ENCODE results near the gene TOGARAM2. TPM values are rescaled to one million over a fixed set of nuclear protein-coding genes. Genes with fewer than 3 reads are reported as not detected.

TOGARAM2 gene
- total RNA-seq, 2 donors from 2014 or later = 0.49 to 2.4 TPM

DNA sequence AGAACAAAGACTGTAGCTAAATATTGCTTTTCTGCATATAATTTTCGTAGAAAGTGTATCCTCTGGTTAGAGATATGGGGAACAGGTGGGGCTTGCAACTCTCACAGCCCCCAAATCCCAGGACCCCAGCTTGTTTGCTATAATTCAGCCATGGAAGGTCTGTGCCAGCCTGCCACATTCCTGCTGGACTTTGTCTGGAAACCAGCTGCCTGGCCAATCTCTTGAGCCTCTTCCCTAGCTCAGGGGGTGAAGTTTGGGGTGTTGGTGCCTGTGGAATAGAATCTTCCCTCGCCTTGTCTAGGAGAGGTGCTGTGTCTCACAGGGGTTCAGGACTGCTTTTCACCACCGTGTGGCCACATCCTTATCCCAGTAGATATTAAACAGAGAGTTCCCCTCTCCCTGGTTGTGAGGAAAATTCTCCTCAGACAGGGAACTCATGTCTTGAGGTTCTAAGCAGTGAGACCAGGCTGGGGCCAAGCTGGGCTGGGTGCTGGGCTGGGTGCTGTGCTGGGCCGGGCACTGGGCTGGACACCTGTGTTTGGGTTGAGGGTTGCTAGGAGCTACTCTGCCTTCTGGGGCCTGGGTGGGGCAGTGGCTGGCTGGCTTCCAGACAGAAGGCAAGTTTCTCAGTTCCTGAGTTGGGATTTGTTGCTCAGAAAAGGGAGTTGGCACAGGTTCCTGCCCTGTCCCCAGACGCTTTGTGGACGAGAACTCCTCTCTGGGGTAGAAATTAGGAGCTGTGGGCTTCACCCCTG is 12.3 kb downstream of the TOGARAM2 start:
- ATAC-seq (ENCODE audit: insufficient number of reproducible peaks, low FRiP score, low read depth) = no peak
- no peaks in the 10 kb centered on the region for H3K36me3 ChIP-seq
- peaks cover 0 to 15% of the 10 kb centered on the region in 2 donors for H3K4me1 ChIP-seq (ENCODE audit: control insufficient read depth in 1 of 2, low read depth in 2 of 2)
- no peaks in the 10 kb centered on the region for H3K27me3 ChIP-seq (replicated peaks; ENCODE audit: insufficient read depth)
- no peak overlapping the region for H3K27ac ChIP-seq
- H3K9me3 ChIP-seq = no peaks in the 10 kb centered on the region
- H3K4me3 ChIP-seq = no peak overlapping the region
- no peak for TF ChIP-seq CTCF (IDR thresholded peaks at IDR 0.05)
- DNase-seq (ENCODE audit: low spot score) = no peak

- Histone ChIP-seq H3K4me3 (no peak overlapping the region), H3K9me3 (no peaks in the 10 kb centered on the region), H3K4me1 (ENCODE audit: control insufficient read depth in 1 of 2, low read depth in 2 of 2) (peaks cover 0 to 15% of the 10 kb centered on the region in 2 donors), H3K36me3 (no peaks in the 10 kb centered on the region), H3K27me3 (replicated peaks; ENCODE audit: insufficient read depth) (no peaks in the 10 kb centered on the region), H3K27ac (no peak overlapping the region)
- ATAC-seq (ENCODE audit: insufficient number of reproducible peaks, low FRiP score, low read depth) (no peak), DNase-seq (ENCODE audit: low spot score) (no peak)
- TF ChIP-seq CTCF (IDR thresholded peaks at IDR 0.05) = no peak
These were observed 13.0 kb downstream of the TOGARAM2 start for GRCh38 chr2:28994074-28994473.

DNA sequence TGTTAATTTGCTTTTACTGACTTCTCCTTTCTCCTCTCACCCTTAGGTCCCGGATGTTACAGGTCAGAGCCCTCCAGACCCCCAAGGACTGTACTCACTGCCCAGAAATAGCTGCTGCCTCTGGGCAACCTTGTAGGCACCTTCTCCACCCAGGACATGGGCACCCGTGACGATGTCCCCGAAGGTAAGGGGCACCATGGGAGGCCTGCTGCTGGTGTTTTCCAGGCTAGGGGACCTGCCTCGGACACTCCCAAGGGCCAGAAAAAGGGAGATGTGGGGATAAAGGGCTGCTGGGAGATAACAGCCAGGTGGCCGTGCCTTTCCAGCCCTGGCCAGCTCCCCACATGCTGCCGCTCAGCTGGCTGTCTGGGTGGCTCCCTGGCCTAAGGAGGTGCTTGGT is 13.6 kb downstream of the TOGARAM2 start:
- ATAC-seq (ENCODE audit: insufficient number of reproducible peaks, low FRiP score, low read depth) = no peak
- no peak for TF ChIP-seq CTCF (IDR thresholded peaks at IDR 0.05)
- no peak overlapping the region for H3K27ac ChIP-seq
- H3K36me3 ChIP-seq = no peaks in the 10 kb centered on the region
- no peaks in the 10 kb centered on the region for H3K9me3 ChIP-seq
- no peaks in the 10 kb centered on the region for H3K27me3 ChIP-seq (replicated peaks; ENCODE audit: insufficient read depth)
- peaks cover 0 to 15% of the 10 kb centered on the region in 2 donors for H3K4me1 ChIP-seq (ENCODE audit: control insufficient read depth in 1 of 2, low read depth in 2 of 2)
- no peak overlapping the region for H3K4me3 ChIP-seq
- no peak for DNase-seq (ENCODE audit: low spot score)

- ATAC-seq (ENCODE audit: insufficient number of reproducible peaks, low FRiP score, low read depth) = no peak
- Histone ChIP-seq H3K27me3 (replicated peaks; ENCODE audit: insufficient read depth) (no peaks in the 10 kb centered on the region), H3K9me3 (no peaks in the 10 kb centered on the region), H3K4me3 (no peak overlapping the region), H3K27ac (no peak overlapping the region), H3K4me1 (ENCODE audit: control insufficient read depth in 1 of 2, low read depth in 2 of 2) (peaks cover 0 to 8% of the 10 kb centered on the region in 2 donors), H3K36me3 (no peaks in the 10 kb centered on the region)
- no peak for DNase-seq (ENCODE audit: low spot score)
- no peak for TF ChIP-seq CTCF (IDR thresholded peaks at IDR 0.05)
These were observed 15.0 kb downstream of the TOGARAM2 start for GRCh38 chr2:28995765-28996750.

DNA sequence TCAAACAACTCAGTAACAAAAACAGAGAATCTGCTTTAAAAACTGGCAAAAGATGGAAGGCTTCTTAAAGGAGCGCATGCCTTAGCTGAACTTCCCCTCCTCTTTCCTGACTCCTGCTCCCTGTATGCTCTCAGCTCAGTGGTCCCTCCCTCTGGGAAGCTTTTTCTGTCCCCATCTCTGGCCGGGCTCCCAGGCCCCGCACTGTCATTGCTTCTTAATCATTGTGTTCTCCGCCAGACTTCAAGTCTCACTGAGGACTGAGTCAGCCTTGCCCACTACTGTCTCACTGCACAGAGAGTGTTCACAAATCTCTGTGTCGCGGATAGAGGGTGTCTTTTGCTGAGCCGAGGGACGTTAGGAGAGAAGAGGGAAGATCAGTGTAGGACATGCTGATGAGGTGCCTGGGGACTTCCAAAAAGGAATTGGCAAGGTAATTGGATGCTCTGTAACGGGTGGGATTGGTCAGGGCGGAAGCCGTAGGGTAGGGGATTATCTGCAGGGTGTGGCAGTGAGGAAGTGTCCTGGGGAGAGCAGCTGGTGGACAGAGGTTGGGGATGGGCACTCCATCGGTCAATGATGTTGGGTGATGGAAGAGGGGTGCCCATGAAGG is 16.2 kb downstream of the TOGARAM2 start:
- H3K27me3 ChIP-seq (replicated peaks; ENCODE audit: insufficient read depth) = no peaks in the 10 kb centered on the region
- no peaks in the 10 kb centered on the region for H3K4me1 ChIP-seq (ENCODE audit: control insufficient read depth in 1 of 2, low read depth in 2 of 2)
- H3K9me3 ChIP-seq = no peaks in the 10 kb centered on the region
- TF ChIP-seq CTCF (IDR thresholded peaks at IDR 0.05) = no peak
- DNase-seq (ENCODE audit: low spot score) (no peak), ATAC-seq (ENCODE audit: insufficient number of reproducible peaks, low FRiP score, low read depth) (no peak)
- no peak overlapping the region for H3K4me3 ChIP-seq
- H3K36me3 ChIP-seq = no peaks in the 10 kb centered on the region
- H3K27ac ChIP-seq = no peak overlapping the region

All from thoracic aorta (tissue), 2 donors.